A549 (cell line): ENCODE measurements around the gene TBC1D10A. TPM values are rescaled to one million over a fixed set of nuclear protein-coding genes. Genes with fewer than 3 reads are reported as not detected.

Experiments
- ATAC-seq, 2 experiments: fragments of 200-7000 bp in 1 of 2; fragments of >200 bp in 1 of 2; cut with Nextera tagmentation in 1 of 2; cut with Tn5 transposase in 1 of 2; 3 replicates each; pipeline versions ENCODE4 v1.8.0 to v1.9.1; 2018 to 2020; ENCODE audit warnings: mild to moderate bottlenecking in 1 of 2, moderate library complexity in 1 of 2
- CTCF ChIA-PET: fragments of 300-600 bp; sonication (Branson Sonifier 250); formaldehyde crosslinking; extraction: SDS; loops from one replicate; lab custom pipeline; 2021; ENCODE audit warnings: antibody characterized with exemption, inconsistent platforms; lab: Yijun Ruan, JAX
- POLR2A ChIA-PET: fragments of 350-600 bp; formaldehyde crosslinking; extraction: SDS; loops from one replicate; lab custom pipeline; 2021; ENCODE audit warnings: antibody characterized with exemption, inconsistent platforms; lab: Yijun Ruan, JAX
- DNase-seq, 2 experiments: peaks; one replicate each; pipeline versions ENCODE4 v3.0.0 to v3.0.0-alpha.2; 2011 to 2016; ENCODE audit warnings: low read depth in 1 of 2, low spot score in 1 of 2
- FAIRE-seq: peaks from 2 replicates; lab custom pipeline; 2011; peaks lifted over from hg19 to GRCh38; lab: Jason Lieb, UNC
- H3K27ac ChIP-seq, 2 experiments: fragments of >200 bp; sonication (Bioruptor Twin); formaldehyde crosslinking; 3 replicates each; pipeline ENCODE4 v1.5.1; 2016 to 2017
- H3K4me1 ChIP-seq: fragments of >200 bp; sonication (Bioruptor Twin); formaldehyde crosslinking; 3 replicates; pipeline ENCODE4 v1.6.1; 2016
- H3K4me2 ChIP-seq: fragments of >200 bp; sonication (Bioruptor Twin); formaldehyde crosslinking; 3 replicates; pipeline ENCODE4 v1.6.1; 2016
- H3K4me3 ChIP-seq: fragments of >200 bp; sonication (Bioruptor Twin); formaldehyde crosslinking; 3 replicates; pipeline ENCODE4 v1.5.1; 2016
- H3K9me3 ChIP-seq: fragments of >200 bp; sonication (Bioruptor Twin); formaldehyde crosslinking; 3 replicates; pipeline ENCODE4 v1.6.1; 2016
- BCL3 ChIP-seq: fragments of >200 bp; sonication (Bioruptor Twin); formaldehyde crosslinking; IDR thresholded peaks from 3 replicates; pipeline ENCODE4 v1.6.1; 2016
- BHLHE40 ChIP-seq: IDR thresholded peaks from 2 replicates; pipeline ENCODE4 v1.6.1; 2012; ENCODE audit warnings: low read depth, low read length, inconsistent platforms
- CHD2 ChIP-seq: fragments of 150-350 bp; IDR thresholded peaks from 2 replicates; pipeline ENCODE4 v1.6.1; 2014; ENCODE audit warnings: low read length; ENCODE audit not compliant: partially characterized antibody
- CHD4 ChIP-seq: fragments of 200-600 bp; sonication (generic); IDR thresholded peaks from 2 replicates; pipeline ENCODE4 v1.6.1; 2016; ENCODE audit warnings: antibody characterized with exemption, mild to moderate bottlenecking, borderline replicate concordance
- CTCF ChIP-seq: fragments of >200 bp; sonication (Bioruptor Twin); formaldehyde crosslinking; IDR thresholded peaks from 3 replicates; pipeline ENCODE4 v1.5.1; 2016
- E2F6 ChIP-seq: IDR thresholded peaks from 2 replicates; pipeline ENCODE4 v1.6.1; 2012; ENCODE audit warnings: low read depth, borderline replicate concordance
- EHF ChIP-seq: fragments of 250-450 bp; sonication (Bioruptor Pico); IDR thresholded peaks from 2 replicates; pipeline ENCODE4 v1.5.0; 2020; ENCODE audit warnings: mild to moderate bottlenecking
- ELK1 ChIP-seq: fragments of 150-350 bp; IDR thresholded peaks from 2 replicates; pipeline ENCODE4 v1.6.1; 2014; ENCODE audit warnings: low read depth, mild to moderate bottlenecking, low read length
- EP300 ChIP-seq, 2 experiments: fragments of >200 bp; sonication (Bioruptor Twin); formaldehyde crosslinking; IDR thresholded peaks; 2 replicates in 1 of 2; 3 replicates in 1 of 2; pipeline ENCODE4 v1.6.1; 2016 to 2017
- ESRRA ChIP-seq: fragments of 150-350 bp; IDR thresholded peaks from 2 replicates; pipeline ENCODE4 v1.6.1; 2014; ENCODE audit warnings: mild to moderate bottlenecking, low read length, borderline replicate concordance
- FOSB ChIP-seq: fragments of 250-450 bp; sonication (Bioruptor Pico); IDR thresholded peaks from 2 replicates; pipeline ENCODE4 v1.5.0; 2020; ENCODE audit warnings: mild to moderate bottlenecking, moderate library complexity
- FOSL2 ChIP-seq, 2 experiments: fragments of 450-650 bp in 1 of 2; fragments of >200 bp in 1 of 2; sonication (Bioruptor Twin) in 1 of 2; formaldehyde crosslinking; IDR thresholded peaks; 2 replicates each; pipeline versions ENCODE4 v1.5.0 to v1.6.1; 2016 to 2020; ENCODE audit warnings: mild to moderate bottlenecking in 1 of 2, moderate library complexity in 1 of 2
- FOXS1 ChIP-seq: fragments of 250-450 bp; sonication (Bioruptor Pico); IDR thresholded peaks from 2 replicates; pipeline ENCODE4 v1.5.0; 2020; ENCODE audit warnings: mild to moderate bottlenecking, moderate library complexity
- GATA3 ChIP-seq: IDR thresholded peaks from 2 replicates; pipeline ENCODE4 v1.6.1; 2012; ENCODE audit warnings: borderline replicate concordance
- HES2 ChIP-seq: fragments of >200 bp; sonication (Bioruptor Twin); formaldehyde crosslinking; IDR thresholded peaks from 2 replicates; pipeline ENCODE4 v1.6.1; 2016
- HMGXB4 ChIP-seq: fragments of 250-450 bp; sonication (Bioruptor Pico); IDR thresholded peaks from 2 replicates; pipeline ENCODE4 v1.5.0; 2021; ENCODE audit warnings: mild to moderate bottlenecking, moderate library complexity, borderline replicate concordance
- HOXA7 ChIP-seq: fragments of 250-450 bp; sonication (Bioruptor Pico); IDR thresholded peaks from 2 replicates; pipeline ENCODE4 v1.5.0; 2020; ENCODE audit warnings: mild to moderate bottlenecking, moderate library complexity
- HOXB13 ChIP-seq: fragments of 250-450 bp; sonication (Bioruptor Pico); IDR thresholded peaks from 2 replicates; pipeline ENCODE4 v1.5.0; 2020; ENCODE audit warnings: low read depth, mild to moderate bottlenecking, moderate library complexity
- KDM1A ChIP-seq: fragments of 200-600 bp; sonication (generic); IDR thresholded peaks from 2 replicates; pipeline ENCODE4 v1.6.1; 2016; ENCODE audit warnings: low read depth, mild to moderate bottlenecking
- MAFK ChIP-seq: fragments of 450-650 bp; IDR thresholded peaks from 2 replicates; pipeline ENCODE4 v1.6.1; 2014; ENCODE audit not compliant: partially characterized antibody
- MAX ChIP-seq: IDR thresholded peaks from 2 replicates; pipeline ENCODE4 v1.6.1; 2012
- NFE2L2 ChIP-seq: fragments of 150-350 bp; conservative IDR thresholded peaks from 2 replicates; pipeline ENCODE4 v1.6.1; 2014; ENCODE audit warnings: low read length
- NR3C1 ChIP-seq: fragments of >200 bp; sonication (Bioruptor Twin); formaldehyde crosslinking; IDR thresholded peaks from 3 replicates; pipeline ENCODE4 v1.6.1; 2017
- PBX3 ChIP-seq: IDR thresholded peaks from 2 replicates; pipeline ENCODE4 v1.6.1; 2012
- PHF8 ChIP-seq: fragments of 200-600 bp; sonication (generic); IDR thresholded peaks from 2 replicates; pipeline ENCODE4 v1.6.1; 2016; ENCODE audit warnings: low read depth, mild to moderate bottlenecking, antibody characterized with exemption, moderate library complexity, borderline replicate concordance
- POLR2A ChIP-seq: IDR thresholded peaks from 2 replicates; pipeline ENCODE4 v1.6.1; 2012; ENCODE audit warnings: mild to moderate bottlenecking, low read length
- RAD21 ChIP-seq, 2 experiments: fragments of >200 bp in 1 of 2; sonication (Bioruptor Twin) in 1 of 2; formaldehyde crosslinking in 1 of 2; IDR thresholded peaks in 1 of 2; conservative IDR thresholded peaks in 1 of 2; 2 replicates in 1 of 2; 3 replicates in 1 of 2; pipeline ENCODE4 v1.6.1; 2012 to 2018; ENCODE audit warnings: inconsistent platforms in 1 of 2
- RCOR1 ChIP-seq: fragments of 150-350 bp; IDR thresholded peaks from 2 replicates; pipeline ENCODE4 v1.6.1; 2014; ENCODE audit warnings: antibody characterized with exemption, low read length, low read depth
- TP53 ChIP-seq: fragments of 250-450 bp; sonication (Bioruptor Pico); IDR thresholded peaks from 2 replicates; pipeline ENCODE4 v1.5.0; 2021; ENCODE audit warnings: mild to moderate bottlenecking, moderate library complexity
- USF2 ChIP-seq: fragments of 450-650 bp; IDR thresholded peaks from 2 replicates; pipeline ENCODE4 v1.6.1; 2014; ENCODE audit warnings: antibody characterized with exemption
- WGBS: methylation state at CpG from one replicate; pipeline ENCODE4 v1.1.6; 2017; ENCODE audit errors: missing lambda C conversion rate; 5-methylcytosine and 5-hydroxymethylcytosine counted together
- polyA plus RNA-seq, 4 experiments: library from polyadenylated mRNA; depleted of rRNA in 3 of 4; stranded (reverse); fragments of >200 nt; fragmentation: RNase III in 1 of 4; extraction: RNeasy Plus Mini Kit Qiagen cat#74134 plus additional on column Dnase treatment in 1 of 4; gene quantifications; 2 replicates in 3 of 4; 3 replicates in 1 of 4; pipeline ENCODE4 v1.2.3, GENCODE V29; 2011 to 2017

TBC1D10A gene
- polyA plus RNA-seq, 2 of the 4 experiments (the other 2 are of a cell fraction): 5.8 to 6.8 TPM

GRCh38 chr22:30253205-30253852 is 73.4 kb downstream of the TBC1D10A start:
- DNase-seq (peak; percentile 62 to 93), ATAC-seq (peak in 1 of 2 experiments; percentile 9; a peak in 3 of 6 replicates)
- TF ChIP-seq GATA3 (peak; percentile 11; the same call in 1 of the 2 replicates), ELK1 (no peak), KDM1A (no peak), RCOR1 (no peak), CHD2 (no peak), EP300 (IDR thresholded peaks at IDR 0.05) (peak; percentile 81 to 91; a peak in 3 of 5 replicates), HMGXB4 (CRISPR knock-in tag) (no peak), BCL3 (peak; percentile 12; the same call in 1 of the 3 replicates), MAFK (no peak), NFE2L2 (no peak), PHF8 (no peak), NR3C1 (no peak), POLR2A (no peak), E2F6 (no peak), RAD21 (conservative IDR thresholded peaks at IDR 0.05 in 1 of 2, IDR thresholded peaks at IDR 0.05 in 1 of 2) (peak in 1 of 2 experiments; percentile 7; a peak in 2 of 5 replicates), BHLHE40 (no peak), CTCF (no peak), FOSB (CRISPR knock-in tag) (0 out of 2 replicates have a peak, but pooled peaks have one; percentile 17), ESRRA (no peak), USF2 (no peak), HES2 (no peak), HOXB13 (CRISPR knock-in tag) (peak; percentile 67; the same call in 1 of the 2 replicates), TP53 (CRISPR knock-in tag) (no peak), MAX (peak; percentile 87), CHD4 (no peak), PBX3 (0 out of 2 replicates have a peak, but pooled peaks have one; percentile 11), FOSL2 (IDR thresholded peaks at IDR 0.05) (no peak), FOSL2 (CRISPR knock-in tag; IDR thresholded peaks at IDR 0.05) (peak; percentile 6; the same call in 1 of the 2 replicates), EHF (no peak; the same call in 1 of the 2 replicates), HOXA7 (CRISPR knock-in tag) (0 out of 2 replicates have a peak, but pooled peaks have one; percentile 18), FOXS1 (CRISPR knock-in tag) (no peak)

More at GRCh38 chr22:30253205-30253852, 73.4 kb downstream of the TBC1D10A start:
- Histone ChIP-seq H3K4me1 (peaks cover 74% of the 10 kb centered on the region), H3K4me3 (peak overlapping the region; percentile 72), H3K4me2 (peak overlapping the region; percentile 99), H3K27ac (peak overlapping the region; percentile 99 to 100), H3K9me3 (no peaks in the 10 kb centered on the region)
- ChIA-PET POLR2A (interaction anchor here (0.6 to 1.4 kb wide), 4 partner anchors 18 to 341 kb away, joined by 4 to 7 read pairs (median 6); no protein-coding TSS in a partner anchor), CTCF (interaction anchor here (0.9 to 1.0 kb wide), 2 partner anchors 43 to 145 kb away, joined by 3 to 4 read pairs; no protein-coding TSS in a partner anchor)
- no peak for FAIRE-seq
- WGBS: 0% methylated on average over 4 of the region's 22 CpGs
